ENCODE results near the gene FIGNL2. TPM values are rescaled to one million over a fixed set of nuclear protein-coding genes. Genes with fewer than 3 reads are reported as not detected.

The FIGNL2 gene
- total RNA-seq, 1 experiment from 2014 or later, result 0.21 TPM

- intact Hi-C loops (cut with micrococcal nuclease; ENCODE audit: unreplicated experiment), result loop anchor here (2.0 to 5.0 kb wide), 2 partner anchors 55 to 289 kb away; no protein-coding TSS in a partner anchor
- H3K4me1 ChIP-seq (ENCODE audit: insufficient read depth, low read length, poor library complexity, severe bottlenecking), result no peaks in the 10 kb centered on the region
- H3K27me3 ChIP-seq (replicated peaks; ENCODE audit: insufficient read depth, low read depth, low read length, poor library complexity), result no peaks in the 10 kb centered on the region
- POLR2A ChIA-PET (ENCODE audit: low non-redundant PET), result no interaction called here
- TF ChIP-seq EZH2 (IDR thresholded peaks at IDR 0.05; ENCODE audit: borderline replicate concordance, low read depth, low read length, poor library complexity, severe bottlenecking), result no peak
- no peak for TF ChIP-seq CTCF (conservative IDR thresholded peaks at IDR 0.05; ENCODE audit: low read depth, low read length)
- no peaks in the 10 kb centered on the region for H3K9me3 ChIP-seq (ENCODE audit: low read depth, low read length, poor library complexity, severe bottlenecking)
- H3K36me3 ChIP-seq (ENCODE audit: insufficient read depth, low read length, poor library complexity, severe bottlenecking), result no peaks in the 10 kb centered on the region
- CTCF ChIA-PET, result no interaction called here
- H3K4me3 ChIP-seq (ENCODE audit: low read depth, low read length, poor library complexity, severe bottlenecking), result peak overlapping the region; percentile 71
- BruUV-seq (replicated peaks), result no TSS peak
- no peak for DNase-seq (ENCODE audit: low spot score)
- H3K27ac ChIP-seq (ENCODE audit: low read depth, low read length, poor library complexity, severe bottlenecking), result no peak overlapping the region
These were observed 26.3 kb downstream of the FIGNL2 start for GRCh38 chr12:51822261-51822616.

GRCh38 chr12:51821440-51822260, 26.9 kb downstream of the FIGNL2 start:
- no peak for DNase-seq (ENCODE audit: low spot score)
- peak overlapping the region; percentile 71 for H3K4me3 ChIP-seq (ENCODE audit: low read depth, low read length, poor library complexity, severe bottlenecking)
- intact Hi-C loops (cut with micrococcal nuclease; ENCODE audit: unreplicated experiment), result loop anchor here (2.0 to 5.0 kb wide), 2 partner anchors 56 to 289 kb away; no protein-coding TSS in a partner anchor
- BruUV-seq (replicated peaks), result no TSS peak
- peak overlapping the region; percentile 82 for H3K27ac ChIP-seq (ENCODE audit: low read depth, low read length, poor library complexity, severe bottlenecking)
- H3K36me3 ChIP-seq (ENCODE audit: insufficient read depth, low read length, poor library complexity, severe bottlenecking), result no peaks in the 10 kb centered on the region
- ChIA-PET CTCF (interaction anchor here (1.3 to 2.0 kb wide), 2 partner anchors 288 to 400 kb away, joined by 4 to 9 read pairs; no protein-coding TSS in a partner anchor), POLR2A (ENCODE audit: low non-redundant PET) (no interaction called here)
- H3K4me1 ChIP-seq (ENCODE audit: insufficient read depth, low read length, poor library complexity, severe bottlenecking), result no peaks in the 10 kb centered on the region
- no peaks in the 10 kb centered on the region for H3K9me3 ChIP-seq (ENCODE audit: low read depth, low read length, poor library complexity, severe bottlenecking)
- 0 out of 2 replicates have a peak, but pooled peaks have one; percentile 11 for TF ChIP-seq CTCF (conservative IDR thresholded peaks at IDR 0.05; ENCODE audit: low read depth, low read length)
- no peak for TF ChIP-seq EZH2 (IDR thresholded peaks at IDR 0.05; ENCODE audit: borderline replicate concordance, low read depth, low read length, poor library complexity, severe bottlenecking)
- no peaks in the 10 kb centered on the region for H3K27me3 ChIP-seq (replicated peaks; ENCODE audit: insufficient read depth, low read depth, low read length, poor library complexity)

- Histone ChIP-seq H3K36me3 (ENCODE audit: insufficient read depth, low read length, poor library complexity, severe bottlenecking) (no peaks in the 10 kb centered on the region), H3K27me3 (replicated peaks; ENCODE audit: insufficient read depth, low read depth, low read length, poor library complexity) (no peaks in the 10 kb centered on the region), H3K4me3 (ENCODE audit: low read depth, low read length, poor library complexity, severe bottlenecking) (peak overlapping the region; percentile 71), H3K9me3 (ENCODE audit: low read depth, low read length, poor library complexity, severe bottlenecking) (no peaks in the 10 kb centered on the region), H3K27ac (ENCODE audit: low read depth, low read length, poor library complexity, severe bottlenecking) (peak overlapping the region; percentile 82), H3K4me1 (ENCODE audit: insufficient read depth, low read length, poor library complexity, severe bottlenecking) (no peaks in the 10 kb centered on the region)
- DNase-seq (ENCODE audit: low spot score), result peak; percentile 78
- TF ChIP-seq CTCF (conservative IDR thresholded peaks at IDR 0.05; ENCODE audit: low read depth, low read length) (peak; percentile 37; the same call in 1 of the 2 replicates), EZH2 (IDR thresholded peaks at IDR 0.05; ENCODE audit: borderline replicate concordance, low read depth, low read length, poor library complexity, severe bottlenecking) (no peak)
- ChIA-PET CTCF (interaction anchor here (0.7 to 2.0 kb wide), 4 partner anchors 9 to 399 kb away, joined by 3 to 9 read pairs (median 4); no protein-coding TSS in a partner anchor), POLR2A (ENCODE audit: low non-redundant PET) (no interaction called here)
- no TSS peak for BruUV-seq (replicated peaks)
- intact Hi-C loops (cut with micrococcal nuclease; ENCODE audit: unreplicated experiment), result loop anchor here (5.0 kb wide), 1 partner anchor 57 kb away; no protein-coding TSS in a partner anchor
These were observed 27.7 kb downstream of the FIGNL2 start for GRCh38 chr12:51820526-51821439.

Measured in A673 (cell line).